Measurements from ENCODE around the gene PGM1. TPM values are rescaled to one million over a fixed set of nuclear protein-coding genes. Genes with fewer than 3 reads are reported as not detected.
"Not testable (repeated sequence)": the region's sequence is repeated elsewhere in the genome, so short reads cannot be mapped to it uniquely, and the experiment has no call there.

The PGM1 gene
- total and polyA plus RNA-seq, 2 of the 4 experiments (the other 2 are of a cell fraction) = 42.6 to 94.5 TPM

DNA sequence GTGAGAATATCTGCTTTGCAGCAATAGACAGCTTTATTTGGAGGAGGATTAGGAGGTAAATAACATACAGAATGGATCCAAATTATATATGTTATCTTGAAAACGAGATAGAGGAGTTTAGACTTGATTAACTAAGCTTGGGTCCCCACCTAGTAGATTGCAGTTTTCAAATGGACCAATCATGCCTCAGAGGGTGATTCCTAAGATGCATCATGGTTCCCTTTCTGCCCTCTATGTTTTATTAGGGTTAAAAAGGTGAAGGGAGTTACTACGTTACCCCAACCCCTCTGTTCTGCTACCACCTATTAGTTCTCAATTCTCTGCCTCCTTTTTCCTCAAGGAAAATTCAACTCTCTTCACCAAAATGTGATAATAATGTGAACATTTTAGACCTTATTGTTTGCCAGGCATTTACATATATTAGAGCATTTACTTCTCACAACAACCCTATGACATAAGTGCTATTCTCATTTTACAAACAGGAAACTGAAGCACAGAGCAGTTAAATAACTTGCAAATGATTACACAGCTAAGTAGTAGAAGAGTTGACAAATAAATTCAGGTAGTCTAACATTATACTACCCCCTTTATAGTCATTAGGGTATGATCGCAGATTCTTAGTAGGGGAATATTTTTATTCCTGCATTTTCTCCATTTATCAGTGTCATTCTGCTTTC lies 23.4 kb upstream of the PGM1 start:
- Histone ChIP-seq H4K91ac (ENCODE audit: insufficient read depth, low read depth, low read length) (no peak overlapping the region), H3K9me1 (ENCODE audit: insufficient read depth, low read length) (no peaks in the 10 kb centered on the region), H3K9ac (ENCODE audit: low read depth, low read length) (no peak overlapping the region), H3K4ac (ENCODE audit: low read depth, low read length) (no peak overlapping the region), H2AK9ac (replicated peaks; ENCODE audit: low read depth, low read length, poor library complexity) (no peak overlapping the region), H4K8ac (ENCODE audit: low read depth in 2 of 2, low read length in 2 of 2) (no peak overlapping the region), H3K23ac (ENCODE audit: low read depth, low read length) (no peak overlapping the region), H3K4me1 (ENCODE audit: control insufficient read depth, insufficient read depth, low read length) (no peaks in the 10 kb centered on the region), H3K79me1 (ENCODE audit: low read depth in 1 of 2, low read length in 2 of 2) (no peaks in the 10 kb centered on the region), H4K5ac (ENCODE audit: low read depth, low read length) (no peak overlapping the region), H3K27me3 (ENCODE audit: control insufficient read depth, insufficient read depth, low read length) (no peaks in the 10 kb centered on the region), H3K14ac (replicated peaks; ENCODE audit: low read depth, low read length) (no peak overlapping the region), H2BK20ac (ENCODE audit: low read depth, low read length) (no peak overlapping the region), H2BK120ac (ENCODE audit: low read depth, low read length) (no peak overlapping the region), H4K20me1 (ENCODE audit: insufficient read depth, low read length) (no peaks in the 10 kb centered on the region), H2AK5ac (ENCODE audit: low read depth, low read length) (no peak overlapping the region), H3K36me3 (ENCODE audit: control insufficient read depth, insufficient read depth, low read length) (no peaks in the 10 kb centered on the region), H2AFZ (replicated peaks; ENCODE audit: low read length, poor library complexity) (no peak overlapping the region), H3K27ac (ENCODE audit: insufficient read depth, low read length) (no peak overlapping the region), H3K56ac (ENCODE audit: extremely low read depth, insufficient read depth, low read length) (no peak overlapping the region), H3K4me2 (ENCODE audit: low read depth, low read length) (no peak overlapping the region), H2BK5ac (ENCODE audit: low read depth, low read length, poor library complexity, severe bottlenecking) (no peak overlapping the region), H3K18ac (ENCODE audit: low read depth, low read length) (no peak overlapping the region), H2BK15ac (ENCODE audit: low read depth, low read length) (no peak overlapping the region), H3K9me3 (ENCODE audit: control insufficient read depth, insufficient read depth, low read length) (no peaks in the 10 kb centered on the region), H3K4me3 (ENCODE audit: insufficient read depth, low read depth, low read length) (no peak overlapping the region)
- dilution Hi-C loops (cut with HindIII; ENCODE audit: low sequenced_read_pairs, unreplicated experiment) (no loop called here), intact Hi-C loops (cut with micrococcal nuclease) (no loop called here), in situ Hi-C loops (cut with MboI; ENCODE audit: low sequenced_read_pairs) (no loop called here)
- CTCF ChIA-PET = interaction anchor here (0.5 kb wide), 1 partner anchor 11 kb away, joined by 3 read pairs; no protein-coding TSS in a partner anchor
- BruUV-seq (replicated peaks) = no TSS peak
- ATAC-seq (ENCODE audit: low read depth) (no peak), DNase-seq (no peak)
- no CpG with 5 or more reads among the region's 3 CpGs for WGBS, 2 experiments (ENCODE audit: extremely low coverage in 2 of 2, insufficient read length in 1 of 2)
- POLR2A ChIA-PET (ENCODE audit: unreplicated experiment) = no interaction called here
- TF ChIP-seq USF2 (IDR thresholded peaks at IDR 0.05; ENCODE audit: low read depth, low read length) = no peak
- TF ChIP-seq CHD1 (IDR thresholded peaks at IDR 0.05; ENCODE audit: low read depth, low read length) = no peak
- no peak for TF ChIP-seq BHLHE40 (IDR thresholded peaks at IDR 0.05; ENCODE audit: low read depth, low read length)
- no peak for TF ChIP-seq RAD21 (IDR thresholded peaks at IDR 0.05; ENCODE audit: low read length)
- TF ChIP-seq FOS (IDR thresholded peaks at IDR 0.05; ENCODE audit: low read depth, low read length) = no peak

GRCh38 chr1:63572686-63573085 lies 20.5 kb upstream of the PGM1 start:
- H3K9me1 ChIP-seq (ENCODE audit: insufficient read depth, low read length); H2BK20ac ChIP-seq (ENCODE audit: low read depth, low read length); intact Hi-C loops (cut with micrococcal nuclease); H3K14ac ChIP-seq (replicated peaks; ENCODE audit: low read depth, low read length); H2AK5ac ChIP-seq (ENCODE audit: low read depth, low read length); H3K18ac ChIP-seq (ENCODE audit: low read depth, low read length); H2BK120ac ChIP-seq (ENCODE audit: low read depth, low read length); H3K4me3 ChIP-seq (ENCODE audit: insufficient read depth, low read depth, low read length); H2BK5ac ChIP-seq (ENCODE audit: low read depth, low read length, poor library complexity, severe bottlenecking); H4K5ac ChIP-seq (ENCODE audit: low read depth, low read length); H3K23ac ChIP-seq (ENCODE audit: low read depth, low read length); H3K9ac ChIP-seq (ENCODE audit: low read depth, low read length); in situ Hi-C loops (cut with MboI; ENCODE audit: low sequenced_read_pairs); H2AK9ac ChIP-seq (replicated peaks; ENCODE audit: low read depth, low read length, poor library complexity); H2BK15ac ChIP-seq (ENCODE audit: low read depth, low read length); DNase-seq; H3K4me1 ChIP-seq (ENCODE audit: control insufficient read depth, insufficient read depth, low read length); H4K8ac ChIP-seq (ENCODE audit: low read depth in 2 of 2, low read length in 2 of 2); POLR2A ChIA-PET (ENCODE audit: unreplicated experiment); H3K79me1 ChIP-seq (ENCODE audit: low read depth in 1 of 2, low read length in 2 of 2); BruUV-seq (replicated peaks); H3K4ac ChIP-seq (ENCODE audit: low read depth, low read length); H3K4me2 ChIP-seq (ENCODE audit: low read depth, low read length); ATAC-seq (ENCODE audit: low read depth); H2AFZ ChIP-seq (replicated peaks; ENCODE audit: low read length, poor library complexity); dilution Hi-C loops (cut with HindIII; ENCODE audit: low sequenced_read_pairs, unreplicated experiment); H3K27me3 ChIP-seq (ENCODE audit: control insufficient read depth, insufficient read depth, low read length); H3K56ac ChIP-seq (ENCODE audit: extremely low read depth, insufficient read depth, low read length); H3K36me3 ChIP-seq (ENCODE audit: control insufficient read depth, insufficient read depth, low read length); H4K91ac ChIP-seq (ENCODE audit: insufficient read depth, low read depth, low read length); H3K9me3 ChIP-seq (ENCODE audit: control insufficient read depth, insufficient read depth, low read length); H3K27ac ChIP-seq (ENCODE audit: insufficient read depth, low read length); H4K20me1 ChIP-seq (ENCODE audit: insufficient read depth, low read length): not testable (repeated sequence)
- CTCF ChIA-PET = interaction anchor here (0.5 kb wide), 1 partner anchor 1859 kb away, joined by 7 read pairs; no protein-coding TSS in a partner anchor
- 100% methylated on average over 1 of the region's 8 CpGs; no CpG with 5 or more reads in 1 of the 2 experiments for WGBS, 2 experiments (ENCODE audit: extremely low coverage in 2 of 2, insufficient read length in 1 of 2)

All from IMR-90 (cell line).